ENCODE measurements around the gene MAGI1. TPM values are rescaled to one million over a fixed set of nuclear protein-coding genes. Genes with fewer than 3 reads are reported as not detected.

The MAGI1 gene
- total RNA-seq: 15.5 and 36.0 TPM in 2 replicates

DNA sequence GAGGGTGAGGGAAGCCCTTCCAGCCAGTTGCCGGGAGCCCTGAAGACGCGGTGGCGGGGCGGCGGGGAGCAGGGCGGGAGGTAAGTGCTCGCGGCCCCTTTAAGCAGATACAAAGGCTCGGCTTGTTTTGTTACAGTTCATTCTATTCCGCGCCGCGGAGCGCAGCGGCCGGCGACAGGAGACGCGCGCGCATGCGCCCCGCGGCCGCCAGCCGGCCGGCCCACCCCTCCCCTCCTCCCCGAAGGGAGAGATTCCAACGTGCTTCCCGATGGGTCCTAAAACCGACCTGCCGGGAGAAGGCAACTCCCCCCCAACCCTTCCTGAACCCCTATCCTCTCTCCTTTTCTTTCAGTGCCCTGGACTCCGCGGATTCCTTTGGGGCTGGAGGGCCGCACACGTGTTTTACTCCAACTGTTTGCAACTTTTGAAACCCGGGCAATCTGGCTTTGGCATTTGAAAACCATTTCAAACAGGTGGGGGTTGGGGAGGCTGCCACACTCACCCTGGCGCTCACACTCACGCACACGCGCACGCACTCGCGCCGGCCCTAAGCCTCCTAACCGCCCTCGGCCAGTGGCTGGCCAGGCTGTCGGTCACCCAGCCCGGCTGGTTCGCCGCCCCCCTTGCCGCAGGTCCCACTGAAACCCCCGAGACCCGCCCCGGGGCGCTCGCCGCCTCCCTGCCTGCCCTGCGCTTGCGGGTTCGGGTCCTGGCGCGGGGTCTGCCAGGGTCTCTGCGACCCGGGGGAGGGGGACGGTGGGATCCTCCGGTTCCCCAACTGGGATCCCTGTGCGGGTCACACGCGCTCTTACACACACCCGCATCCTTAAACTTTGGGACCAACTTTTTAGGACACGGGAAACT lies at the start of gene MAGI1:
MAGI1 (minus strand) TSS at position 193 of the 864 bp plus-strand sequence. CDS start 610 bp downstream, outside the sequence.

Other genes with a start within 250 kb of the MAGI1 start
- gene SLC25A26, start 182.1 kb upstream of the MAGI1 start, total RNA-seq: 13.4 and 20.6 TPM in 2 replicates

Measured in smooth muscle cell of bladder (primary cell).